GM18520 (cell line): ENCODE data around the gene CDR2.
"Not testable (repeated sequence)": the region's sequence is repeated elsewhere in the genome, so short reads cannot be mapped to it uniquely, and the experiment has no call there.

Experiments used
- ATAC-seq: cut with Tn5 transposase; IDR thresholded peaks from one replicate; pipeline ENCODE4 v1.9.1; 2021; ENCODE audit not compliant: unreplicated experiment

Gene CDR2

GRCh38 chr16:22375963-22376640 lies 1.7 kb upstream of the CDR2 start:
- ATAC-seq, result no peak

DNA sequence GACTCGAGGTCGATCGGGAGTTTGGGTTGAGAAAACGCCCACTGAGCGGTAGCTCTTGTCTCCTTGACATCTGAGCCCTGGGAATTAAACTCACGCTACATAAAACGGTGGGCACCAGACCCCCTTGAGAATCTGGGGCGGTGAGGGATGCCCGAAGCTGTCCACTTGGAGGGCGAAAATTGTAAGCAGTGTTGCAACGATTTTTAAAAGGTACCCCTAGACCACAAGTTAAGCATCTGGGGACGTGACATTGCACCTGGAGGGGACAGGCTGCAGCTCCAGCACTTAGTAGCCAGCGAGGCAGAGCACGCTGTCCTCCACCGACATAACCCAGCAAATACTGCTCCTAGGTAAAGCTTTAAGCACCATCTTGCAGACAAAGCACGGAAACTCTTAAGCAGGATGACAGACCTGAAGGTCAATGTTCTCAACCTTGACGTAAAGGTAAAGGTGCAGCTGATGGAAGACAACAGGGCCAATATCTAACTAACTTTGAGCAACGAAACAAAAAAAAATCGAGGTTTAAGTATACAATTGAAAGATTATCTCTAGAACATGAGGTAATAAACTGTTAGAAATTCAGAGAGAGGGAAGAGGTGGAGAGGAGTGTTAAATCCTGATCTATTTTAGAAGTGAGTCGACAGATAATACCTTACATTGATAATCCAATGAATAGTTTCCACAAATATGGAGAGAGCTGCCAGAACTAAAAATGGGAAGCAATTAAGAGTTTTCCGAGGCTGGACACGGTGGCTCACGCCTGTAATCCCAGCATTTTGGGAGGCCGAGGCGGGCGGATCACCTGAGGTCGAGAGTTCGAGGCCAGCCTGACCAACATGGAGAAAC lies 921 bp upstream of the CDR2 start:
- no peak for ATAC-seq

GRCh38 chr16:22373662-22374310 lies 633 bp downstream of the CDR2 start:
- ATAC-seq, result no peak

- no peak for ATAC-seq
Observed at GRCh38 chr16:22372882-22373661, 1.3 kb downstream of the CDR2 start.

GRCh38 chr16:22370038-22370820 lies 4.2 kb downstream of the CDR2 start:
- no peak for ATAC-seq

DNA sequence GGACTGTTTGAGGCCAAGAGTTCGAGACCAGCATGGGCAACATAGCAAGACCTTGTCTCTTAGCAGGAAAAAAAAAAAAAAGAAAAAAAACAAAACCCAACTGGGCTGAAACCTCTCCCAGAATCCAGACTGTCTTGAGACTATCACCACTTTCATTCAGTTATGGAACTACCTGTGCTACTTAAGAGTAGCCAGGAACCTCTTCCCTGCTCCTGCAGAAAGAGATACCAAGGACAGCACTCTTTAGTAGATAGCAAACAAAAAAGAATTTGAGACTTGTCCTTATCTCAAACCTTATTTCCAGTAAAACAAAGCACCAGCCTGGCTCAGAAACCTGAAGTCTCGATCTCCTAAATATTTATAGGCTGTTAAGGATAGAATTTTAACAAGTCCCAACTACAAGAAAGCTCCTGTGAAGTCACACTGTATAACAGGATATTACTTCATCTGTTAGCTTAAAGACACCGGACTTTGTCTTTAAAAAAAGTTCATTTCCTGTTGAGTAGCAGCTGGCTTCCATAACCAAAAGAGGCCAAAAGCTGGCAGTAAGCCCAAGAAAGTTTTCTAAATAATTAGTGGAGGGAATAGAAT lies 5.1 kb downstream of the CDR2 start:
- ATAC-seq, result no peak

DNA sequence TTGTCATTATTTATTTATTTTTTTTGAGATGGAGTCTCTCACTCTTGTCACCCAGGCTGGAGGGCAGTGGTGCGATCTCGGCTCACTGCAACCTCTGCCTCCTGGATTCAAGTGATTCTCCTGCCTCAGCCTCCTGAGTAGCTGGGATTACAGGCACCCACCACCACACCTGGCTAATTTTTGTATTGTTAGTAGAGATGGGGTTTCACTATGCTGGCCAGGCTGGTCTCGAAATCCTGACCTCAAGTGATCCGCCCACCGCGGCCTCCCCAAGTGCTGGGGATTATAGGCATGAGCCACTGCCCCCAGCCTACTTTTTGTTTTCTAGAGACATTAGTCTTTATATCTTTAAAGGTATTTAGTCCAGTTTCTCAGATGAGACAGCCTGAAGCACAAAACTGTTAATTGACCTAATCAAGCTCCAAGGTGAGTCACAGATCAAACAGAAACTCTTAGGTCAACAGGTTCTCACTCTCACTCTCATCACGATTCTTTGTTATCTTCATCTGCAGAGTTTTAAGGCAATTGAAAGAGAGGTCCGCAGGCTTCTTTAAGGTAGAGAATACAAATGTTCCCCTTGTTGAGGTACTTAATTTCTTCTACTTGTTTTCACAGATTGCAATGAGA lies 6.1 kb downstream of the CDR2 start:
- ATAC-seq, result not testable (repeated sequence)

GRCh38 chr16:22366889-22367288 lies 7.5 kb downstream of the CDR2 start:
- no peak for ATAC-seq

GRCh38 chr16:22366371-22366770 lies 8.0 kb downstream of the CDR2 start:
- ATAC-seq, result no peak

GRCh38 chr16:22364241-22364640 lies 10.2 kb downstream of the CDR2 start:
- no peak for ATAC-seq

DNA sequence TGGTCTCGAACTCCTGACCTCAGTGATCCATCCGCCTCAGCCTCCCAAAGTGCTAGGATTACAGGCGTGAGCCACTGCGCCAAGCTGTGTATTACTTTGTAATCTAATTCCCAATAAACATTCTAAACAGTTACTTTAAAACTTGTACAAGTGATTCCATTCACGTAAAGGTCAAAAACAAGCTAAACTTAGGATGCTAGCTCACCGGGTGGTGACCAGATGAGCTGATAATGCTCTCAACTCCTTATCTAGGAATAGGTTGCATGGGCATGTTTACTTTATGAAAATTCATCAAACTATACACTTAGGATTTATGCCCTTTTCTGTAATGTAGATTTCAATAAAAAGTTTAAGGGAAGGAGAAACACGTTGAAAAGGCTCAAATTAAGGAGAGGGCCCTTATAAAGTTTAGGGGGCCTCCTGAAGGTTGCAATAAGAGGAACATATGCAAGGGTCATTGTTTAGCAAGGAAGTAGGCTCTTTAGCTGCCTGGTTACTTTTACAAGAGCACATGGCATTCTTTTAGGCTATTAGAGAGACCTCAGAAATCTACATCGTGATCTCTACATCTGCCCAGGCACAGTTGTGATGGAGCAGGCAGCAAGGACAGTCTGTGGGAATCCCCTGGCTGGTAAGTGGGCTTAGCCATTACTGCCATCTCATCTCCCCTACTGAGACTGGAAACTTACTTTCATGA lies 13.3 kb downstream of the CDR2 start:
- no peak for ATAC-seq

GRCh38 chr16:22359679-22360078 lies 14.7 kb downstream of the CDR2 start:
- no peak for ATAC-seq

DNA sequence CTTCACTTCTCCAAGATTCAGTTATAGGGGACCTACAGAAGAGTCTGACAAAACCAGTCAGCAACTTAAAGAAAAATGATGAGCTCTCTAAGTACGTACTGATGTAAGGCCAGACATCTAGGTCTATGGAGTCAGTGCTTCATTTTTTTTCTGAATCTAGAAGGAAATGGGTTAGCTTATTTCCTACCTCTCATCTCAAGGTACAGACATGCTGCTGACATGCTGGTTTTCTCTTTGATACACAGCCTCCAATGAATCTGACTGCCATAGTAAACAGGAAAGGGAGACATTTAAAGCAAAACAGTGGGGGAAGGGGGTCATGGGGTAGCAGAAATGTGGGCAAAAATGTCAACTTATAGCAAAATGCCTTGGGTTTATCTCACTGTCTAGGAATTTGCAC lies 16.4 kb downstream of the CDR2 start:
- no peak for ATAC-seq

DNA sequence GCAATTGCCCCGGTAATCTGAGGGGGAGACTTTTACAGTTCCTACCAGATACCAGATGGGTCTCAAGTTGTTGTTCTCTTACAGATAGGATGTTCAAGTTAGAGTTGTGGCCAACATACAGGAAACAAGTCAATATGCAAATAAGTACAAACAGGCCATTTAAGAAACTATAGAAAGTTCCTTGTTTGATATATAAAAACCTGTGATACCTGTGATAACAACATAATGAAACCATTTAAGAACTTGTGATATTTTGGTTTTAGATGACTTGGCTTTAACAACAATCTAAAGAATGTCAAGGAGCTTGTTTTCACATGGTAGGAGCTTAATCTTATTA lies 16.8 kb downstream of the CDR2 start:
- no peak for ATAC-seq

DNA sequence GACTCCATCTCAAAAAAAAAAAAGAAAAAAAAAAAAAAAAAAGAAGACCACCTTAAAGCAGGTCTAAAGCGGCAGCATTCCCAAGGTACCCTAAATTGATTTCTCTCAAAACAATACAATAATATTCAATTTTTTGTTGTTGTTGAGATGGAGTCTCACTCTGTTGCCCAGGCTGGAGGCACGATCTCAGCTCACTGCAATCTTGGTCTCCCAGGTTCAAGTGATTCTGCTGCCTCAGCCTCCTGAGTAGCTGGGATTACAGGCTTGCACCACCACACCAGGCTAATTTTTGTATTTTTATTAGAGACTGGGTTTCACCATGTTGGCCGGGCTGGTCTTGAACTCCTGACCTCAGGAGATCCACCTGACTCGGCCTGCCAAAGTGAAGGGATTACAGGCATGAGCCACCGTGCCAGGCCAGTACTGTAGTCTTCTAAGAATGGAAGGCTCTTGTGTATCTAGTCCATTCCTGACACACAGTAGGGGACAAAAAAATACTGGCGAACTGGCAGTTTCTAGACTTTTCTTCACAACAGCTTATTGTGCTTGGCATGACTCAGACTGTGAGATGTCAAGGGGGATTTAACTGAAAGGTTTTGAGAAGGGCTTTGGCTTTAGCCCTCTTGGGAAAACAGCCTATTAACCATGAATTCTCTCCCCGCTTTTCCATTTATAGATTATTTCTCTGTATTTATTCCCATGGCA lies 17.3 kb downstream of the CDR2 start:
- no peak for ATAC-seq

DNA sequence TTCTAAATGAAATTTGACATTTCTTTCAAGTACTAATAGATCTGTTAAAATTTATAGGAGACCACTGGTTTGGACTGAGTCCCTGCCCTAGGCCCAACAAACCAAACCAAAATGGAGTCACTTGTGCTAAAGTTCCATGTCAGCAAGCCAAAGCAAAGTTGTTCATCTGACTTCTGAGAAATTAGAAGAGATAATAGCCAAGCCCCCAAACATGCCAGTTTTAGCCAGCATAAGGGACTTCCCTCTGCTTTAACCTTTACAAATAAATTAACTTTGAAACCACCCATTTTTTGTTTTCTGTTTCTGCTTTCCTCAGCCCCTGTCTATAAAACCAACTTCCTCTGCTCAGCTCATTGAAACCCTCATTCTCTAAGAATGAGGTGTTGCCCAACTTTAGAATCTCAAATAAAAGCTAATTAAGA lies 18.9 kb downstream of the CDR2 start:
- ATAC-seq, result no peak

DNA sequence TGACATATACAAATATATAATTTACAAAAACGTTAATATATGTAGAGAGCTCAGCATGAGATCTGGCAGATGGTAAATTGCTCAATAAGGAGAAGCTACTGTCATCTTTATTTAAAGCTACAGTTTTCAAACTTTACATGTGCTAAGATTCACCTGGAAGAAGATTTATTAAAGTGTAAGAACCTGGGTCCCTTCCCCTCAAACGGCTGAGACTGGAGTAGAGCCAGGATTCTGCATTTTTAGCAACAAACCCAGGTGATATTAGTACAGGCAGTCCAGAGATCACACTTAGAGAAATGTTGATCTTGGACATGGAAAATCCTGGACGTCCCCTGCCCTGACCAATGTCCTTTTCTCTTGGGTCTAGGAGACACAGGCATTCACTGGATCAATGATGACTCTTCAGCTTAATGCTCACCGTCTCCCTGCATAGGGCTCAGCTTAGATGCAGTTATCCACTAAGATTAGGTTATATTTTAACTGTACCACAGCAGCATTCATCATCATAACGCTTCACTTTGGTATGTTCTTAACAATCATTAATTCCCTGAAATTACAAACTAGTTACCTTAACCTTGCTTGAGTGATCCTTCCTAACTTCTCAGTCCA lies 20.4 kb downstream of the CDR2 start:
- ATAC-seq, result no peak
